Heart left ventricle (tissue), 16 donors: Measurements from ENCODE around the gene KRTAP24-1. TPM values are rescaled to one million over a fixed set of nuclear protein-coding genes. Genes with fewer than 3 reads are reported as not detected.

Experiments used
- ATAC-seq, 4 donors: fragments of 200-7000 bp; cut with Tn5 transposase; one replicate each; pipeline ENCODE4 v1.9.1; 2020 to 2022; ENCODE audit warnings: moderate library complexity in 4 of 4, mild to moderate bottlenecking in 3 of 4, moderate number of reproducible peaks in 1 of 4
- DNase-seq, 5 donors: peaks; one replicate each; pipeline ENCODE4 v3.0.0-alpha.2; 2020
- H3K27ac ChIP-seq, 12 donors: fragments of 200-600 bp; sonication (generic) in 4 of 12; one replicate each; pipeline versions ENCODE4 v1.5.0 to v1.8.0; 2016 to 2022; ENCODE audit warnings: mild to moderate bottlenecking in 2 of 12
- H3K27me3 ChIP-seq, 9 donors: fragments of 200-600 bp; sonication (generic) in 2 of 9; one replicate each; pipeline versions ENCODE4 v1.5.1 to v1.8.0; 2016 to 2022; ENCODE audit warnings: mild to moderate bottlenecking in 3 of 9
- H3K36me3 ChIP-seq, 9 donors: fragments of 200-600 bp; sonication (generic) in 2 of 9; one replicate each; pipeline versions ENCODE4 v1.5.0 to v1.8.0; 2018 to 2022; ENCODE audit warnings: mild to moderate bottlenecking in 2 of 9
- H3K4me1 ChIP-seq, 12 donors: fragments of 200-600 bp; sonication (generic) in 4 of 12; one replicate each; pipeline versions ENCODE4 v1.5.0 to v1.8.0; 2016 to 2022; ENCODE audit warnings: mild to moderate bottlenecking in 3 of 12
- H3K4me3 ChIP-seq, 12 donors: fragments of 200-600 bp; sonication (generic) in 4 of 12; one replicate each; pipeline versions ENCODE4 v1.5.0 to v1.8.0; 2017 to 2022; ENCODE audit warnings: mild to moderate bottlenecking in 9 of 12, moderate library complexity in 4 of 12
- H3K9me3 ChIP-seq, 12 donors: fragments of 200-600 bp; sonication (generic) in 4 of 12; one replicate each; pipeline versions ENCODE4 v1.5.0 to v1.8.0; 2016 to 2022; ENCODE audit warnings: mild to moderate bottlenecking in 1 of 12
- CTCF ChIP-seq, 12 donors: fragments of 200-600 bp; sonication (generic) in 4 of 12; IDR thresholded peaks; one replicate each; pipeline versions ENCODE4 v1.5.0 to v1.8.0; 2018 to 2022; ENCODE audit warnings: antibody characterized with exemption in 12 of 12, mild to moderate bottlenecking in 5 of 12
- POLR2A ChIP-seq, 2 donors: fragments of 450-650 bp; IDR thresholded peaks; one replicate each; pipeline ENCODE4 v1.6.1; 2017; ENCODE audit warnings: antibody characterized with exemption in 2 of 2, mild to moderate bottlenecking in 2 of 2, moderate library complexity in 2 of 2
- WGBS, 4 donors: extraction: QIAGEN DNeasy Blood & Tissue Kit in 2 of 4; methylation state at CpG; one replicate each; pipeline versions ENCODE4 v1.1.5 to v1.1.7; 2013 to 2018; 5-methylcytosine and 5-hydroxymethylcytosine counted together
- intact Hi-C, 10 donors: fragments of 100-400 bp; cut with DNase I; formaldehyde crosslinking; loops; one replicate each; pipeline versions ENCODE4 v1.11.1 to v1.14.2; 2022
- polyA plus RNA-seq, 2 donors: library from polyadenylated mRNA; stranded (reverse); fragments of 200-250 nt; gene quantifications; one replicate each; pipeline ENCODE4 v1.2.3, GENCODE V29; 2013
- total RNA-seq, 9 donors: library from RNA; depleted of rRNA in 2 of 9; stranded (reverse); fragments of >200 nt in 2 of 9; fragmentation: NEBNext Ultra II Directional in 3 of 9; extraction: Animal tissue kit (Norgen Biotek cat#: 25700) in 3 of 9; gene quantifications; one replicate each; pipeline versions ENCODE4 v1.1.0 to v1.2.4, GENCODE V29; 2016 to 2023
- donor health status: ischemic (EF 13 %, LVEDD 7.1; RV severe dilation, severe dysfunction).
- donor health status: healthy with polysubstance abuse.
- donor health status: DM: no; HTN: yes; CAD: no.
- donor health status: DM: no; HTN: no; CAD: no.
- donor health status: ischemic (EF 25% LVEDD 6.9; RV normal size, moderate dysfunction).
- donor health status: ischemic (EF 25% LVEDD 5.7; RV mildly dilated, moderate dysfunction).
- donor health status: healthy.
- donor health status: DM: yes; HTN: yes; CAD: no.
- donor health status: ischemic (EF 35%, LVEDD 5.7; RV mildly dilated, moderate dysfunction).
- donor health status: nonischemic (EF 11% LVEDD 7.7; RV severe dilation, severe dysfunction).
- donor health status: DM: yes; HTN: yes; CAD: no.
- donor health status: PGD.
- donor health status: ischemic (EF 29% LVEDD 5.4; RV normal size, mild dysfunction).
- donor health status: nonischemic (EF 23%, LVEDD 6.1; RV moderate dilation, normal function).

Gene KRTAP24-1
- total and polyA plus RNA-seq, 11 donors, result not detected

GRCh38 chr21:30240661-30241060 is 42.1 kb downstream of the KRTAP24-1 start:
- WGBS, 4 donors, result 69 to 87% (median 80%) methylated on average over 3 of the region's 3 CpGs

GRCh38 chr21:30238168-30238567 is 44.6 kb downstream of the KRTAP24-1 start:
- TF ChIP-seq CTCF (IDR thresholded peaks at IDR 0.05) (no peak), POLR2A (IDR thresholded peaks at IDR 0.05) (no peak)
- Histone ChIP-seq H3K9me3 (no peaks in the 10 kb centered on the region), H3K4me1 (peaks cover 0 to 7% (median 0%) of the 10 kb centered on the region in 12 donors), H3K36me3 (no peaks in the 10 kb centered on the region), H3K27ac (no peak overlapping the region), H3K27me3 (no peaks in the 10 kb centered on the region), H3K4me3 (no peak overlapping the region)
- no peak for ATAC-seq
- WGBS, 4 donors, result 82 to 98% (median 92%) methylated on average over 1 of the region's 1 CpG
- no peak for DNase-seq
- intact Hi-C loops, result no loop called here

More at GRCh38 chr21:30240661-30241060, 42.1 kb downstream of the KRTAP24-1 start:
- Histone ChIP-seq H3K27me3 (no peaks in the 10 kb centered on the region), H3K36me3 (no peaks in the 10 kb centered on the region), H3K4me1 (no peaks in the 10 kb centered on the region), H3K27ac (no peak overlapping the region), H3K4me3 (no peak overlapping the region), H3K9me3 (no peaks in the 10 kb centered on the region)
- DNase-seq, result no peak
- intact Hi-C loops, result no loop called here
- no peak for ATAC-seq
- TF ChIP-seq CTCF (IDR thresholded peaks at IDR 0.05), result no peak
- TF ChIP-seq POLR2A (IDR thresholded peaks at IDR 0.05), result no peak

GRCh38 chr21:30234643-30235042 is 48.1 kb downstream of the KRTAP24-1 start:
- no peak for DNase-seq
- Histone ChIP-seq H3K9me3 (no peaks in the 10 kb centered on the region), H3K4me3 (no peak overlapping the region), H3K36me3 (no peaks in the 10 kb centered on the region), H3K27me3 (no peaks in the 10 kb centered on the region), H3K4me1 (peaks cover 0 to 7% (median 0%) of the 10 kb centered on the region in 12 donors), H3K27ac (no peak overlapping the region)
- intact Hi-C loops, result no loop called here
- no peak for TF ChIP-seq POLR2A (IDR thresholded peaks at IDR 0.05)
- TF ChIP-seq CTCF (IDR thresholded peaks at IDR 0.05), result no peak
- 52 to 59% (median 55%) methylated on average over 2 of the region's 2 CpGs for WGBS, 4 donors
- ATAC-seq, result no peak

- Histone ChIP-seq H3K4me1 (peaks cover 0 to 7% (median 0%) of the 10 kb centered on the region in 12 donors), H3K27me3 (no peaks in the 10 kb centered on the region), H3K9me3 (no peaks in the 10 kb centered on the region), H3K27ac (no peak overlapping the region), H3K36me3 (no peaks in the 10 kb centered on the region), H3K4me3 (no peak overlapping the region)
- TF ChIP-seq POLR2A (IDR thresholded peaks at IDR 0.05) (no peak), CTCF (IDR thresholded peaks at IDR 0.05) (no peak)
- DNase-seq (no peak), ATAC-seq (no peak)
- WGBS, 4 donors, result 67 to 77% (median 73%) methylated on average over 3 of the region's 3 CpGs
- intact Hi-C loops, result no loop called here
Measured at GRCh38 chr21:30234050-30234449, 48.7 kb downstream of the KRTAP24-1 start.
